Peyer's patch (tissue), 4 donors: ENCODE data around the gene RABGAP1. TPM values are rescaled to one million over a fixed set of nuclear protein-coding genes. Genes with fewer than 3 reads are reported as not detected.
A peak's percentile ranks its signal among the peaks of the same experiment; 100 is the strongest.

ENCODE experiments used
- DNase-seq, 3 donors: peaks; one replicate each; pipeline ENCODE4 v3.0.0-alpha.2; 2017 to 2019
- H3K27ac ChIP-seq, 4 donors: fragments of 200-600 bp; sonication (generic); one replicate each; pipeline ENCODE4 v1.5.1; 2016 to 2019
- H3K27me3 ChIP-seq, 2 donors: fragments of 200-600 bp; sonication (generic); one replicate each; pipeline ENCODE4 v1.5.1; 2019
- H3K36me3 ChIP-seq, 3 donors: fragments of 200-600 bp; sonication (generic); one replicate each; pipeline ENCODE4 v1.5.1; 2016 to 2019
- H3K4me1 ChIP-seq, 4 donors: fragments of 200-600 bp; sonication (generic); one replicate each; pipeline ENCODE4 v1.5.1; 2016 to 2019
- H3K4me3 ChIP-seq, 4 donors: fragments of 200-600 bp; sonication (generic); 1 replicate in 3 of 4; 2 replicates in 1 of 4; pipeline ENCODE4 v1.5.1; 2016 to 2019; ENCODE audit warnings: mild to moderate bottlenecking in 1 of 4
- H3K9me3 ChIP-seq, 4 donors: fragments of 200-600 bp; sonication (generic); one replicate each; pipeline ENCODE4 v1.5.1; 2016 to 2019; ENCODE audit warnings: mild to moderate bottlenecking in 1 of 4
- CTCF ChIP-seq, 6 experiments: fragments of 450-650 bp in 4 of 6; fragments of 200-600 bp in 2 of 6; sonication (generic) in 1 of 6; IDR thresholded peaks; one replicate each; pipeline ENCODE4 v1.5.1; 2017 to 2019; ENCODE audit warnings: antibody characterized with exemption in 6 of 6, mild to moderate bottlenecking in 3 of 6, moderate library complexity in 1 of 6
- POLR2A ChIP-seq, 2 donors: fragments of 450-650 bp; IDR thresholded peaks; one replicate each; pipeline ENCODE4 v1.5.1; 2017; ENCODE audit warnings: antibody characterized with exemption in 2 of 2, mild to moderate bottlenecking in 2 of 2, moderate library complexity in 2 of 2
- total RNA-seq, 4 donors: library from RNA; depleted of rRNA; stranded (reverse); fragments of >200 nt; gene quantifications; one replicate each; pipeline ENCODE4 v1.1.0, GENCODE V29; 2016

Gene RABGAP1
- total RNA-seq, 4 donors from 2014 or later = 45.0 to 92.4 (median 49.7) TPM

GRCh38 chr9:122939601-122940000, 1.2 kb upstream of the RABGAP1 start:
- H3K4me1 ChIP-seq = peaks cover 0 to 16% (median 7%) of the 10 kb centered on the region in 4 donors
- no peak overlapping the region for H3K27ac ChIP-seq
- no peaks in the 10 kb centered on the region for H3K9me3 ChIP-seq
- DNase-seq = no peak
- H3K36me3 ChIP-seq = peaks cover 0 to 22% (median 0%) of the 10 kb centered on the region in 3 donors
- H3K4me3 ChIP-seq = no peak overlapping the region
- TF ChIP-seq CTCF (IDR thresholded peaks at IDR 0.05) (no peak), POLR2A (IDR thresholded peaks at IDR 0.05) (no peak)
- H3K27me3 ChIP-seq = no peaks in the 10 kb centered on the region

DNA sequence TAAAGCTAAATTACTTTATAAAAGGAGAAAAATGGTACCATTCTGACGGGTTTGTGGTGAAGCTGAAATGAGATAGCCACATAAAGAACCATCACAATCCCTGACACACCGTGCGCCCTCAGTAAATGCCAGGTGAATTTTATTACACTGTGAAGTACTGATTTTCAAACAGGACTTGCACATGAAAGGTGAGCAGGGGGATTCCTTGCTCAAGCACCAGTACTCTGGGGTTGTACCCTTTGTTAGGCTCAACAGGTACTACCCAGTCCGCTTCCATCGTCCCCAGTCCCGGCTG, 419 bp upstream of the RABGAP1 start:
- H3K27me3 ChIP-seq = no peaks in the 10 kb centered on the region
- peaks cover 0 to 24% (median 7%) of the 10 kb centered on the region in 4 donors for H3K4me1 ChIP-seq
- peaks cover 0 to 22% (median 0%) of the 10 kb centered on the region in 3 donors for H3K36me3 ChIP-seq
- H3K4me3 ChIP-seq = peak overlapping the region in 3 of 4 donors; percentile 83 to 98 (median 94)
- H3K9me3 ChIP-seq = no peaks in the 10 kb centered on the region
- DNase-seq = no peak
- peak overlapping the region; percentile 51 to 92 (median 84) for H3K27ac ChIP-seq
- no peak for TF ChIP-seq CTCF (IDR thresholded peaks at IDR 0.05)

DNA sequence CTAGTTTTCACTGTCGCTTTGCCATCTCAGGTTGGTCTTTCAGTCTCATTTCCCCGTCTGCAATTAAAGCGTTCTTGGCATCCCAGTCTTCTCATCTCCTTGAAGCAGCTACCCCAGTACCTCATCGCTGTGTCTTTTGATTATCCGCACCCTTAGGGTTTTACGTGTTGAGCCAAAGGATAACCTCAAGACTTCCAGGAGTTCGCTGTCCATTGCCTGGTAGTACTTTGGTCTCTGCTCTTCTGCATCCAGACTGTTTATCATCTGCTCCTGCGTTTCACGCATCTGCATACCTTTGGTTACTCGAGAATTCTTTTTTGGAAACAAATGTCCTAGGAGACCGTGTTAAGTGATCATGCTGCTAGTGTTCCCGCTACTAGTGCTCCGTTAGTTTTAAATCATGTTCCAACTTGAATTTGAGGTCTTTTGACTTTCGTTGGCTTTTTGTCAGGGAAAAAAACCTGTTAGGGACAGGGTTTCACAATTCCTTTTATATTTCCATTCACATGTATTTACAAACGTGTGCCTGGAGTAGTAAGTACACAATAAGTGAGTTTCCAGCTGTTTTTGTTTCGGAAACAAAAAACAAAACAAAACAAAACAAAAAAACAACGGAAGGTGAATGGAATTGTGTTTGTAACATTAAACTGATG, 888 bp downstream of the RABGAP1 start:
- TF ChIP-seq CTCF (IDR thresholded peaks at IDR 0.05) = no peak
- no peak for TF ChIP-seq POLR2A (IDR thresholded peaks at IDR 0.05)
- DNase-seq = no peak
- Histone ChIP-seq H3K27ac (peak overlapping the region; percentile 83 to 92 (median 84)), H3K4me3 (peak overlapping the region; percentile 83 to 98 (median 90)), H3K27me3 (no peaks in the 10 kb centered on the region), H3K36me3 (peaks cover 0 to 15% (median 0%) of the 10 kb centered on the region in 3 donors), H3K9me3 (no peaks in the 10 kb centered on the region), H3K4me1 (peaks cover 0 to 36% (median 7%) of the 10 kb centered on the region in 4 donors)

- no peak for DNase-seq
- no peaks in the 10 kb centered on the region for H3K9me3 ChIP-seq
- H3K36me3 ChIP-seq = no peaks in the 10 kb centered on the region
- H3K27ac ChIP-seq = peak overlapping the region in 1 of 4 donors; percentile 27
- peaks cover 0 to 50% (median 5%) of the 10 kb centered on the region in 4 donors for H3K4me1 ChIP-seq
- TF ChIP-seq POLR2A (IDR thresholded peaks at IDR 0.05) (no peak), CTCF (IDR thresholded peaks at IDR 0.05) (no peak)
- no peak overlapping the region for H3K4me3 ChIP-seq
- H3K27me3 ChIP-seq = no peaks in the 10 kb centered on the region
Measured at GRCh38 chr9:122944960-122945888, 4.4 kb downstream of the RABGAP1 start.

DNA sequence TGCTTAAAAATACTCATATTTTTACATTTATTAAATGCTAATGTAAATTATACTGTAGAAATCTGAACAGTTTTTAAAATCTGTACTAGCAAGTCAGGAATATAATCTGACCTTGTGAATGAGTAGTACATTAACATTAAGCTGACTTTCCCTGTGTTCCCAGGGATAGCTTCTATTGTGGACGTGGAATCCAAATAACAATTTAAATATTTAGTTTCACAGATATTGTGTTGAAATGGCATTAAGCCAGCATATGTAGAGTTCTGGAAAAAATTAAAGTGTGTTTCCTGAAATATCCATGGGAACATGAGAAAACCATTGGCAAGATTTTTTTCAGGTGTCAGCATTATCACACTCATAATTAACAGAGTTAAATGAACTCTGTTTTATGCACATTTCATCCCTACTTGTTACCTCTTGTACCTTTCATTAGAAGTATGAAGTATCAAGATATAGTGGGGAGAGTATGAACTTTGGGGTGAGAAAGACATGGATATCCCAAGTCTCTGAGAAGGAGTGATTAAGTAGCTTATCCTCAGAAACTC, 5.7 kb downstream of the RABGAP1 start:
- no peak overlapping the region for H3K4me3 ChIP-seq
- DNase-seq = no peak
- TF ChIP-seq POLR2A (IDR thresholded peaks at IDR 0.05) (no peak), CTCF (IDR thresholded peaks at IDR 0.05) (no peak)
- H3K27me3 ChIP-seq = no peaks in the 10 kb centered on the region
- H3K9me3 ChIP-seq = no peaks in the 10 kb centered on the region
- H3K4me1 ChIP-seq = peaks cover 0 to 50% (median 2%) of the 10 kb centered on the region in 4 donors
- H3K36me3 ChIP-seq = no peaks in the 10 kb centered on the region
- no peak overlapping the region for H3K27ac ChIP-seq
